OCI-LY1 (cell line): Measurements from ENCODE around the gene EPHA2.

ENCODE experiments used
- H2AFZ ChIP-seq: fragments of 200-600 bp; sonication (generic), shearing (Covaris generic); 2 replicates; pipeline ENCODE4 v1.6.0; 2014; ENCODE audit warnings: antibody characterized with exemption, mild to moderate bottlenecking, low read length
- H3F3A ChIP-seq: fragments of 200-600 bp; sonication (generic), shearing (Covaris generic); 2 replicates; pipeline ENCODE4 v1.6.0; 2014; ENCODE audit warnings: mild to moderate bottlenecking, antibody characterized with exemption, low read length, moderate library complexity; ENCODE audit not compliant: insufficient read depth
- H3K27ac ChIP-seq: fragments of 200-600 bp; sonication (generic); 2 replicates; pipeline ENCODE4 v1.5.1; 2014; ENCODE audit warnings: low read length, mixed run types, mild to moderate bottlenecking, low read depth; ENCODE audit not compliant: poor library complexity, severe bottlenecking
- H3K27me3 ChIP-seq: fragments of 200-600 bp; sonication (generic); 2 replicates; pipeline ENCODE4 v1.6.0; 2014; ENCODE audit warnings: antibody characterized with exemption, mild to moderate bottlenecking, low read length, moderate library complexity; ENCODE audit not compliant: insufficient read depth
- H3K36me3 ChIP-seq: fragments of 200-600 bp; sonication (generic); 2 replicates; pipeline ENCODE4 v1.6.1; 2014; ENCODE audit warnings: mild to moderate bottlenecking, antibody characterized with exemption, low read length, moderate library complexity, mixed read lengths; ENCODE audit not compliant: insufficient read depth
- H3K4me1 ChIP-seq: fragments of 200-600 bp; sonication (generic); 2 replicates; pipeline ENCODE4 v1.5.1; 2014; ENCODE audit warnings: mild to moderate bottlenecking, low read length, moderate library complexity; ENCODE audit not compliant: insufficient read depth, severe bottlenecking
- H3K4me2 ChIP-seq: fragments of 200-600 bp; sonication (generic), shearing (Covaris generic); 2 replicates; pipeline ENCODE4 v1.6.1; 2014; ENCODE audit warnings: low read length
- H3K4me3 ChIP-seq: fragments of 200-600 bp; sonication (generic); 2 replicates; pipeline ENCODE4 v1.5.1; 2014; ENCODE audit warnings: low read length, low read depth, mild to moderate bottlenecking, mixed read lengths; ENCODE audit not compliant: poor library complexity, severe bottlenecking
- H3K79me2 ChIP-seq: fragments of 200-600 bp; shearing (Covaris generic); 2 replicates; pipeline ENCODE4 v1.6.1; 2016; ENCODE audit warnings: mixed run types, low read length, mixed read lengths; ENCODE audit not compliant: insufficient read depth
- H3K9ac ChIP-seq: fragments of 200-600 bp; sonication (generic), shearing (Covaris generic); 2 replicates; pipeline ENCODE4 v1.6.1; 2014; ENCODE audit warnings: mild to moderate bottlenecking, low read length, mixed read lengths
- H3K9me2 ChIP-seq: fragments of 200-600 bp; sonication (generic), shearing (Covaris generic); 2 replicates; pipeline ENCODE4 v1.6.1; 2014; ENCODE audit warnings: low read depth, mild to moderate bottlenecking, low read length, mixed read lengths
- H3K9me3 ChIP-seq: fragments of 200-600 bp; shearing (Covaris generic); 2 replicates; pipeline ENCODE4 v1.6.1; 2014; ENCODE audit warnings: low read length, mixed read lengths
- H4K20me1 ChIP-seq: fragments of 200-600 bp; sonication (generic), shearing (Covaris generic); 2 replicates; pipeline ENCODE4 v1.6.0; 2016; ENCODE audit warnings: mild to moderate bottlenecking, low read length; ENCODE audit not compliant: insufficient read depth
- EZH2 ChIP-seq: fragments of 200-600 bp; sonication (generic), shearing (Covaris generic); IDR thresholded peaks from 2 replicates; pipeline ENCODE4 v1.8.0; 2017; ENCODE audit warnings: borderline replicate concordance, mixed run types, mild to moderate bottlenecking, antibody characterized with exemption, low read length, moderate library complexity, mixed read lengths
- TF ChIP-seq, protein P1 (sequence below): fragments of 200-600 bp; sonication (generic), shearing (Covaris generic); IDR thresholded peaks from 2 replicates; pipeline ENCODE4 v1.5.1; 2017; ENCODE audit warnings: mild to moderate bottlenecking, antibody characterized with exemption, low read length, moderate library complexity, mixed read lengths

Gene EPHA2

DNA sequence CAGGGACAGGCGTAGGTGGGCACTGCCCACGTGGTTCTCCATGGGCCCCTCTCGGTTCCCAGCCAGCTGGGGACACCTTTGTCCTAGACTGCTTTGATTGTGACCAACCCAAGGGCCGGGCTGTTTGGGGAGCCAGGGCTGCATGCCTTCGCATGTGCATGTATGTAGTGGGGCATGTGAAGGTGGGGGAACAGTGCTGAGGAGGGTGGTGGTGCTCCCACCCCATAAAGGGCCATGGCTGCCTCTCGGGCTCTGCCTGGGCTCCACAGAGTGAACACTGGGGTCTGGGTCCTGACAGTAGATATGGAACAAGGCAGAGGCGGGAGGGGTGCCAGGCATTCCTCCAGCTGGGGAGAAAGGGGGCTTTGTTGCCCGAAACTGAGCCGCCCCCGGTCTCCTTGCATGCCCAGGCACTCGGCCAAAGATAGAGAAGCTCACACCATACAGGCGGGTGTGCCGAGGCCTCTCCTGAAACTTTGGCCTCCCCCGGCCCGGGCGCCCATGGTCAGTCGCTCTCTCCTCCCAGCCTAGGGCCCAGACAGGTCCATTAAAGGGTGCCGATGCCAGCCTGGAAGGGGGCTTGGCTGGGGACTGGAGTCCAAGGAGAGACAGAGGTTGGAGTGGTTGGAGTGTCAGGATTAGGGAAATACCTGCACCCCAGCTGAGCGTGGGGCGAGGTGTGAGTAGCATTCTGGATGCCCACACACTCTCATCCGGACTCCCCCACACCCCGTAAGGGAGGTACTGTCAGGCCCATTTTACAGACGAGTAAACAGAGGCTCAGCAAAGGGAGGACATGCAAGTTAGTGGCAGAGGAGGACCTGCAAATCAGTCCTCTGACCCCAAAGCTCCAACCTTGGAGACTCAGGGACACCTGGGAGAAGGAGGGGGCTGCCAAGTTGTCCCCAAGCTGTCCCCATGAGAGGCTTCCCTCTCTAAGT is 41.1 kb downstream of the EPHA2 start:
- Histone ChIP-seq H3F3A (no peaks in the 10 kb centered on the region), H4K20me1 (no peaks in the 10 kb centered on the region), H3K4me2 (no peak overlapping the region), H2AFZ (no peak overlapping the region), H3K4me3 (no peak overlapping the region), H3K9me3 (no peaks in the 10 kb centered on the region), H3K27me3 (no peaks in the 10 kb centered on the region; the same call in 1 of the 2 replicates), H3K27ac (no peak overlapping the region), H3K9ac (no peak overlapping the region), H3K9me2 (no peaks in the 10 kb centered on the region), H3K79me2 (no peaks in the 10 kb centered on the region), H3K36me3 (no peaks in the 10 kb centered on the region), H3K4me1 (no peaks in the 10 kb centered on the region)
- no peak for TF ChIP-seq EZH2
- TF ChIP-seq, protein P1, sequence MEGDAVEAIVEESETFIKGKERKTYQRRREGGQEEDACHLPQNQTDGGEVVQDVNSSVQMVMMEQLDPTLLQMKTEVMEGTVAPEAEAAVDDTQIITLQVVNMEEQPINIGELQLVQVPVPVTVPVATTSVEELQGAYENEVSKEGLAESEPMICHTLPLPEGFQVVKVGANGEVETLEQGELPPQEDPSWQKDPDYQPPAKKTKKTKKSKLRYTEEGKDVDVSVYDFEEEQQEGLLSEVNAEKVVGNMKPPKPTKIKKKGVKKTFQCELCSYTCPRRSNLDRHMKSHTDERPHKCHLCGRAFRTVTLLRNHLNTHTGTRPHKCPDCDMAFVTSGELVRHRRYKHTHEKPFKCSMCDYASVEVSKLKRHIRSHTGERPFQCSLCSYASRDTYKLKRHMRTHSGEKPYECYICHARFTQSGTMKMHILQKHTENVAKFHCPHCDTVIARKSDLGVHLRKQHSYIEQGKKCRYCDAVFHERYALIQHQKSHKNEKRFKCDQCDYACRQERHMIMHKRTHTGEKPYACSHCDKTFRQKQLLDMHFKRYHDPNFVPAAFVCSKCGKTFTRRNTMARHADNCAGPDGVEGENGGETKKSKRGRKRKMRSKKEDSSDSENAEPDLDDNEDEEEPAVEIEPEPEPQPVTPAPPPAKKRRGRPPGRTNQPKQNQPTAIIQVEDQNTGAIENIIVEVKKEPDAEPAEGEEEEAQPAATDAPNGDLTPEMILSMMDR: no peak

DNA sequence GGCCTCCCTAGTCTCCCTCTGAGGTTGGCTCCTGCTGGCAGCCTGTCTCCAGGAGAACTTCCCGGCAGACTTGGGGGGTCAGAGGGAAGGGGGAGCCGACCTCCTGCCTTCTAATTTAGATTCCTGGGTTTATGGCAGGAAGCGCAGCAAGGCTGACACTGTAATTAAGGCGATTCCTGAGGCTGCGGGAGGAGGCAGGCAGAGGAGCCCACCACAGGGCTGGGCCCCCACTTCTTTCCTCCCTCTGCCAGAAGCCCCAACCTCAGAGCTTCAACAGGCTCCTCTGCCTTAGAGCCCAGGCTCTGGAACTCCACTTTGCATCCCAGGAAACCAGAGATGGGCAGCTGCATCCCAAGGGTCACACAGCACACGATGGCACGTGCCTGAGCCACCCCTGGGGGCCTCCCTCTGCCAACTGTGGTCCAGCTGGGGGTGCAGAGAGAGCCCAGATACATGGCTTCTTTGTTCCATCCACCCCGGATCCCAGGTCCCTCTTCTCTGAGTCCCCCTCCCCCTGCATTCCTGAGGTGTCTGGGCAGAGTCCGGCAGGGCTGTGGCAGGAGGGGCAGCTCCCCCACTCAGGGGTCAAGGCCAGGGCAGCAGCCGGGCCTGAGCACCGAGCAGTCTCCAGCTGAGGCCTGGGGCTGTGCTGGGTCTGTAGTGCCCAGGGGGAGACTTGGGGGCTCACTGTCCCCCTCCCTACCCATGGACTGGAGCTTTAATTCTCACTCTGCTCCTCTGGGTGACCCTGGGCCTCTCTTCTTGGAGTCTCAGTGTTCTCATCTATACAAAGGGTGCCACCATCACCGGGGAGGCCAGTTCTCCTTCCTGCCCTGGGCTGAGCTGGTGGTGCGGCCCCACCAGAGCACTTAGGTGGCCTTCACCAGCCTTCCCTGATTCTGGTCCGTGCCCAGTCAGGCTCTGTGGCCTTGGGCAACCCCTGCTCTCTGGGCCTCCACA is 43.0 kb downstream of the EPHA2 start:
- H3F3A ChIP-seq: no peaks in the 10 kb centered on the region
- no peaks in the 10 kb centered on the region for H3K9me2 ChIP-seq
- no peaks in the 10 kb centered on the region for H3K79me2 ChIP-seq
- no peak overlapping the region for H3K4me3 ChIP-seq
- no peaks in the 10 kb centered on the region for H4K20me1 ChIP-seq
- H3K9ac ChIP-seq: no peak overlapping the region
- H2AFZ ChIP-seq: no peak overlapping the region
- TF ChIP-seq, protein P1: no peak
- TF ChIP-seq EZH2: no peak
- H3K27ac ChIP-seq: no peak overlapping the region
- no peaks in the 10 kb centered on the region for H3K36me3 ChIP-seq
- no peaks in the 10 kb centered on the region for H3K4me1 ChIP-seq
- peaks cover 7% of the 10 kb centered on the region; the same call in 1 of the 2 replicates for H3K27me3 ChIP-seq
- H3K4me2 ChIP-seq: no peak overlapping the region
- H3K9me3 ChIP-seq: no peaks in the 10 kb centered on the region

DNA sequence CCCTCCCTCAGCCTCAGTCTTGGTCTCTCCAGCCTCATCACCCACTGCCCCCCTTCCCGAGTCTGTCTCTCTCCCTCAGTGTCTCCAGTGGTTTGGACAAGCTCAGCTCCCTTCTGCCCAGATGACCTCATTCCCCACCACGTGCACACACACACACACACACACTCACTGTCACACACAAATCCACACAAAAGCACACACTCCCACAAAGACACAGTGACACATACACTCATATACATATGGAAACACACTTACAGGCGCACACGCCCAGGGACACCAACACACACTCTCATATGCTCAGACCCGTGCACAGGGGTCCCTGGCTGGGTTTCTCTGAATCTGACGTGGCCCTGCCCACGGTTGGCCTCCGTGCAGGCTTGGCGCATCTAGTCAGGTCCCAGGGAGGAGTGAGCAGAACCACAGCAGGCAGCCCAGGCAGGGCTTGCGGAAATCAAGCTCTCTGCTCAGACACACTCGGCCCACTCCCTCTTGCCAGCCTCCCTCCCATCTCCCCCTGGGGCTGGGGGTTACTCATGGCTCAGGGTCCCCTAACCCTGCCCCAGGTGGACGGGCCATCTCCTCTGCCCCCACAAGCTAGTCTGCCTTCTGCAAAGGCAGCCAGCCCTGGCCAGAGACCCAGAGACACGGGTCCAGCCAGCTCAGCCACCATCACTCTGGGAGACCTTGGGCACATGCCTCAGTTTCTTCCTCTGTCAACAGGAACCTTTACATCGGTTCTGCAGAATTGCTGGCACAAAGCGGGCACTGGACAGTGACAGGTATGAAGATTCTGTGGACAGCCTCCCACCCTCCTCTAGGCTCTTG is 43.9 kb downstream of the EPHA2 start:
- peaks cover 11% of the 10 kb centered on the region; the same call in 1 of the 2 replicates for H3K27me3 ChIP-seq

More for the DNA sequence above, 43.9 kb downstream of the EPHA2 start:
- H3K27ac ChIP-seq: no peak overlapping the region
- no peaks in the 10 kb centered on the region for H3F3A ChIP-seq
- no peak overlapping the region for H3K4me2 ChIP-seq
- no peaks in the 10 kb centered on the region for H4K20me1 ChIP-seq
- H3K9ac ChIP-seq: no peak overlapping the region
- no peak overlapping the region for H3K4me3 ChIP-seq
- H2AFZ ChIP-seq: no peak overlapping the region
- H3K9me2 ChIP-seq: no peaks in the 10 kb centered on the region
- no peaks in the 10 kb centered on the region for H3K36me3 ChIP-seq
- no peaks in the 10 kb centered on the region for H3K9me3 ChIP-seq
- H3K4me1 ChIP-seq: no peaks in the 10 kb centered on the region
- no peaks in the 10 kb centered on the region for H3K79me2 ChIP-seq
- TF ChIP-seq, protein P1: no peak
- no peak for TF ChIP-seq EZH2
